ENCODE measurements around the gene RAB11FIP3. TPM values are rescaled to one million over a fixed set of nuclear protein-coding genes. Genes with fewer than 3 reads are reported as not detected.

RAB11FIP3 gene
- total RNA-seq, 1 donor from 2014 or later = 10.5 TPM

- DNase-seq (ENCODE audit: low read depth) = no peak
These were observed 71.8 kb downstream of the RAB11FIP3 start for GRCh38 chr16:497258-497657.

GRCh38 chr16:499924-500323 is 74.5 kb downstream of the RAB11FIP3 start:
- TF ChIP-seq CTCF (IDR thresholded peaks at IDR 0.05; ENCODE audit: insufficient read depth, low read length, severe bottlenecking) = no peak
- DNase-seq (ENCODE audit: low read depth) = no peak
- no peak for FAIRE-seq
- Histone ChIP-seq H3K36me3 (ENCODE audit: control insufficient read depth, insufficient read depth, low read length) (peaks cover 1% of the 10 kb centered on the region), H3K27me3 (ENCODE audit: control insufficient read depth, insufficient read depth, low read length) (no peaks in the 10 kb centered on the region), H3K4me3 (ENCODE audit: low read depth, low read length) (no peak overlapping the region)

More at GRCh38 chr16:497258-497657, 71.8 kb downstream of the RAB11FIP3 start:
- no peak for TF ChIP-seq CTCF (IDR thresholded peaks at IDR 0.05; ENCODE audit: insufficient read depth, low read length, severe bottlenecking)
- no peaks in the 10 kb centered on the region for H3K27me3 ChIP-seq (ENCODE audit: control insufficient read depth, insufficient read depth, low read length)
- no peak for FAIRE-seq
- peaks cover 4% of the 10 kb centered on the region for H3K36me3 ChIP-seq (ENCODE audit: control insufficient read depth, insufficient read depth, low read length)
- H3K4me3 ChIP-seq (ENCODE audit: low read depth, low read length) = no peak overlapping the region

- FAIRE-seq (no peak), DNase-seq (ENCODE audit: low read depth) (no peak)
- Histone ChIP-seq H3K4me3 (ENCODE audit: low read depth, low read length) (no peak overlapping the region), H3K36me3 (ENCODE audit: control insufficient read depth, insufficient read depth, low read length) (peaks cover 3% of the 10 kb centered on the region), H3K27me3 (ENCODE audit: control insufficient read depth, insufficient read depth, low read length) (no peaks in the 10 kb centered on the region)
- no peak for TF ChIP-seq CTCF (IDR thresholded peaks at IDR 0.05; ENCODE audit: insufficient read depth, low read length, severe bottlenecking)
These were observed 75.3 kb downstream of the RAB11FIP3 start for GRCh38 chr16:500709-501108.

- FAIRE-seq = peak; percentile 95
These were observed 76.9 kb downstream of the RAB11FIP3 start for GRCh38 chr16:502179-502943.

GRCh38 chr16:503150-504071 is 78.0 kb downstream of the RAB11FIP3 start:
- Histone ChIP-seq H3K4me3 (ENCODE audit: low read depth, low read length) (no peak overlapping the region), H3K27me3 (ENCODE audit: control insufficient read depth, insufficient read depth, low read length) (no peaks in the 10 kb centered on the region), H3K36me3 (ENCODE audit: control insufficient read depth, insufficient read depth, low read length) (peaks cover 3% of the 10 kb centered on the region)
- no peak for TF ChIP-seq CTCF (IDR thresholded peaks at IDR 0.05; ENCODE audit: insufficient read depth, low read length, severe bottlenecking)
- no peak for FAIRE-seq
- DNase-seq (ENCODE audit: low read depth) = no peak

More at GRCh38 chr16:502179-502943, 76.9 kb downstream of the RAB11FIP3 start:
- TF ChIP-seq CTCF (IDR thresholded peaks at IDR 0.05; ENCODE audit: insufficient read depth, low read length, severe bottlenecking) = no peak
- H3K4me3 ChIP-seq (ENCODE audit: low read depth, low read length) = no peak overlapping the region
- peaks cover 3% of the 10 kb centered on the region for H3K36me3 ChIP-seq (ENCODE audit: control insufficient read depth, insufficient read depth, low read length)
- DNase-seq (ENCODE audit: low read depth) = peak; percentile 30
- no peaks in the 10 kb centered on the region for H3K27me3 ChIP-seq (ENCODE audit: control insufficient read depth, insufficient read depth, low read length)
